H1 (cell line): ENCODE results near the gene CORIN. TPM values are rescaled to one million over a fixed set of nuclear protein-coding genes. Genes with fewer than 3 reads are reported as not detected.

ENCODE experiments used
- CTCF ChIA-PET: fragments of 300-600 bp; sonication (Branson Sonifier 250); formaldehyde crosslinking; loops from one replicate; lab custom pipeline; 2021; ENCODE audit not compliant: partially characterized antibody; lab: Charles Lee
- POLR2A ChIA-PET: fragments of 300-600 bp; sonication (Branson Sonifier 250); formaldehyde crosslinking; loops from one replicate; lab custom pipeline; 2021; ENCODE audit warnings: inconsistent platforms; ENCODE audit not compliant: partially characterized antibody; lab: Charles Lee
- DNase-seq, 2 experiments: peaks; one replicate each; pipeline versions ENCODE4 v3.0.0 to v3.0.0-alpha.2; 2010 to 2022; ENCODE audit warnings: low spot score in 2 of 2, low read depth in 1 of 2, mixed read lengths in 1 of 2
- FAIRE-seq: peaks from 2 replicates; lab custom pipeline; 2011; peaks lifted over from hg19 to GRCh38; lab: Jason Lieb, UNC
- H2AFZ ChIP-seq: 2 replicates; pipeline ENCODE4 v1.8.1; 2012; ENCODE audit warnings: low read length, inconsistent platforms
- H2AK5ac ChIP-seq: 2 replicates; pipeline ENCODE4 v1.6.1; 2013; ENCODE audit warnings: low read depth, low read length
- H2BK120ac ChIP-seq: replicated peaks from 2 replicates; pipeline ENCODE3; 2013; ENCODE audit warnings: low read depth, low read length, inconsistent platforms
- H2BK12ac ChIP-seq: 2 replicates; pipeline ENCODE4 v1.6.1; 2013; ENCODE audit warnings: low read depth, low read length
- H2BK15ac ChIP-seq: 2 replicates; pipeline ENCODE4 v1.6.1; 2013; ENCODE audit warnings: low read length
- H2BK20ac ChIP-seq: 2 replicates; pipeline ENCODE4 v1.6.1; 2013; ENCODE audit warnings: low read length
- H2BK5ac ChIP-seq: 2 replicates; pipeline ENCODE4 v1.6.1; 2013; ENCODE audit warnings: low read depth, low read length
- H3K14ac ChIP-seq: 2 replicates; pipeline ENCODE4 v1.6.1; 2013; ENCODE audit warnings: inconsistent platforms; ENCODE audit not compliant: insufficient read length
- H3K18ac ChIP-seq: 2 replicates; pipeline ENCODE4 v1.6.1; 2013; ENCODE audit warnings: low read length; ENCODE audit errors: extremely low read depth
- H3K23ac ChIP-seq: 2 replicates; pipeline ENCODE4 v1.6.1; 2013; ENCODE audit warnings: inconsistent platforms; ENCODE audit not compliant: insufficient read length
- H3K23me2 ChIP-seq: 2 replicates; pipeline ENCODE4 v1.6.1; 2013; ENCODE audit warnings: low read depth, low read length
- H3K27ac ChIP-seq: 2 replicates; pipeline ENCODE4 v1.6.1; 2011; ENCODE audit warnings: low read depth, low read length, inconsistent platforms
- H3K27me3 ChIP-seq, 4 experiments: replicated peaks in 1 of 4; 1 replicate in 1 of 4; 2 replicates in 3 of 4; pipeline versions ENCODE4 v1.6.1 to v1.8.1; 2011 to 2013; ENCODE audit warnings: low read length in 3 of 4, mild to moderate bottlenecking in 3 of 4, inconsistent platforms in 2 of 4, mixed read lengths in 2 of 4, moderate library complexity in 1 of 4; ENCODE audit not compliant: control insufficient read depth in 3 of 4, insufficient read depth in 3 of 4; ENCODE audit errors: extremely low read depth in 1 of 4
- H3K36me3 ChIP-seq, 4 experiments: 2 replicates each; pipeline versions ENCODE4 v1.6.1 to v1.8.1; 2011 to 2013; ENCODE audit warnings: mild to moderate bottlenecking in 4 of 4, low read length in 3 of 4, moderate library complexity in 2 of 4, control low read depth in 1 of 4, inconsistent platforms in 1 of 4; ENCODE audit not compliant: insufficient read depth in 4 of 4, control insufficient read depth in 2 of 4
- H3K4ac ChIP-seq: replicated peaks from 2 replicates; pipeline ENCODE3; 2013; ENCODE audit warnings: low read length, low read depth, mixed read lengths, inconsistent platforms; ENCODE audit not compliant: insufficient read length
- H3K4me1 ChIP-seq, 4 experiments: replicated peaks in 1 of 4; 1 replicate in 1 of 4; 2 replicates in 3 of 4; pipeline versions ENCODE4 v1.6.1 to v1.8.1; 2011 to 2013; ENCODE audit warnings: low read length in 3 of 4, inconsistent platforms in 2 of 4, mixed read lengths in 1 of 4; ENCODE audit not compliant: insufficient read depth in 4 of 4, control insufficient read depth in 3 of 4
- H3K4me2 ChIP-seq, 2 experiments: 2 replicates each; pipeline versions ENCODE4 v1.6.1 to v1.8.1; 2011 to 2013; ENCODE audit warnings: low read depth in 2 of 2, low read length in 2 of 2, control low read depth in 1 of 2, inconsistent platforms in 1 of 2, mild to moderate bottlenecking in 1 of 2; ENCODE audit not compliant: insufficient read depth in 1 of 2
- H3K4me3 ChIP-seq, 4 experiments: fragments of 200-600, 300-600 bp in 1 of 4; sonication (generic), shearing (Covaris generic), sonication (Bioruptor Twin) in 1 of 4; 2 replicates each; pipeline versions ENCODE4 v1.5.1 to v1.8.1; 2011 to 2016; ENCODE audit warnings: low read length in 4 of 4, low read depth in 3 of 4, control low read depth in 2 of 4, inconsistent platforms in 2 of 4, mild to moderate bottlenecking in 2 of 4, mixed read lengths in 1 of 4, moderate library complexity in 1 of 4; ENCODE audit not compliant: insufficient read depth in 2 of 4; ENCODE audit errors: extremely low read depth in 1 of 4
- H3K56ac ChIP-seq: replicated peaks from 2 replicates; pipeline ENCODE3; 2013; ENCODE audit warnings: low read depth, mild to moderate bottlenecking, mixed read lengths, low read length, inconsistent platforms; ENCODE audit not compliant: insufficient read length
- H3K79me1 ChIP-seq: 2 replicates; pipeline ENCODE4 v1.6.1; 2013; ENCODE audit warnings: low read depth, low read length, control low read depth
- H3K79me2 ChIP-seq, 2 experiments: 2 replicates each; pipeline versions ENCODE4 v1.6.1 to v1.8.1; 2012 to 2013; ENCODE audit warnings: low read length in 2 of 2, mild to moderate bottlenecking in 2 of 2, inconsistent platforms in 1 of 2; ENCODE audit not compliant: insufficient read depth in 2 of 2, control insufficient read depth in 1 of 2
- H3K9ac ChIP-seq, 4 experiments: replicated peaks in 1 of 4; 1 replicate in 1 of 4; 2 replicates in 3 of 4; pipeline versions ENCODE4 v1.6.1 to v1.8.1; 2011 to 2013; ENCODE audit warnings: low read depth in 3 of 4, low read length in 3 of 4, control low read depth in 2 of 4, mild to moderate bottlenecking in 2 of 4, moderate library complexity in 2 of 4, inconsistent platforms in 1 of 4; ENCODE audit errors: extremely low read depth in 1 of 4
- H3K9me3 ChIP-seq, 2 experiments: 2 replicates each; pipeline versions ENCODE4 v1.6.1 to v1.8.1; 2012 to 2013; ENCODE audit warnings: mild to moderate bottlenecking in 2 of 2, moderate library complexity in 2 of 2, control low read depth in 1 of 2, inconsistent platforms in 1 of 2, low read depth in 1 of 2, low read length in 1 of 2, mixed read lengths in 1 of 2; ENCODE audit not compliant: insufficient read depth in 2 of 2
- H4K20me1 ChIP-seq, 2 experiments: replicated peaks in 1 of 2; 2 replicates each; pipeline versions ENCODE3 to v1.8.1; 2011 to 2013; ENCODE audit warnings: inconsistent platforms in 2 of 2, low read length in 2 of 2, mild to moderate bottlenecking in 1 of 2; ENCODE audit not compliant: insufficient read depth in 2 of 2, control insufficient read depth in 1 of 2
- H4K5ac ChIP-seq: 2 replicates; pipeline ENCODE4 v1.6.1; 2013; ENCODE audit warnings: low read length, low read depth, mixed read lengths, inconsistent platforms; ENCODE audit not compliant: insufficient read length
- H4K8ac ChIP-seq: 2 replicates; pipeline ENCODE4 v1.8.0; 2013; ENCODE audit warnings: mild to moderate bottlenecking, moderate library complexity, low read length, inconsistent platforms; ENCODE audit not compliant: insufficient read depth; ENCODE audit errors: extremely low read depth
- H4K91ac ChIP-seq: replicated peaks from 2 replicates; pipeline ENCODE3; 2013; ENCODE audit warnings: low read length, mixed read lengths, inconsistent platforms; ENCODE audit not compliant: insufficient read length
- ATF2 ChIP-seq: IDR thresholded peaks from 2 replicates; pipeline ENCODE4 v1.6.1; 2012; ENCODE audit warnings: low read length, inconsistent platforms
- CEBPB ChIP-seq: IDR thresholded peaks from 2 replicates; pipeline ENCODE4 v1.6.1; 2012; ENCODE audit warnings: low read depth, low read length
- E2F6 ChIP-seq: IDR thresholded peaks from 2 replicates; pipeline ENCODE4 v1.6.1; 2012; ENCODE audit warnings: inconsistent platforms
- GTF2F1 ChIP-seq: IDR thresholded peaks from 2 replicates; pipeline ENCODE4 v1.6.1; 2012; ENCODE audit warnings: low read depth, low read length, improper control_type of control experiment, borderline replicate concordance
- JUND ChIP-seq: IDR thresholded peaks from 2 replicates; pipeline ENCODE4 v1.6.1; 2011; ENCODE audit warnings: mild to moderate bottlenecking, improper control_type of control experiment, low read length
- NANOG ChIP-seq: IDR thresholded peaks from 2 replicates; pipeline ENCODE4 v1.6.1; 2011; ENCODE audit warnings: low read length, low read depth, mild to moderate bottlenecking, inconsistent platforms; ENCODE audit not compliant: insufficient read depth, poor library complexity, severe bottlenecking
- NRF1 ChIP-seq: IDR thresholded peaks from 2 replicates; pipeline ENCODE4 v1.6.1; 2011; ENCODE audit warnings: mild to moderate bottlenecking, low read depth, low read length, improper control_type of control experiment
- POLR2A ChIP-seq, 2 experiments: IDR thresholded peaks; 1 replicate in 1 of 2; 2 replicates in 1 of 2; pipeline ENCODE4 v1.6.1; 2011; ENCODE audit warnings: low read depth in 2 of 2, low read length in 2 of 2, mild to moderate bottlenecking in 2 of 2; ENCODE audit errors: control extremely low read depth in 1 of 2
- POU5F1 ChIP-seq: IDR thresholded peaks from 2 replicates; pipeline ENCODE4 v1.6.1; 2011; ENCODE audit warnings: low read depth, mild to moderate bottlenecking, low read length, moderate library complexity
- RFX5 ChIP-seq: IDR thresholded peaks from 2 replicates; pipeline ENCODE4 v1.6.1; 2011; ENCODE audit warnings: low read depth, low read length, improper control_type of control experiment, borderline replicate concordance
- RNF2 ChIP-seq: fragments of 200-900, 300-1000 bp; sonication (generic); IDR thresholded peaks from 2 replicates; pipeline ENCODE4 v1.7.1; 2016; ENCODE audit warnings: borderline replicate concordance, low read depth, mild to moderate bottlenecking, antibody characterized with exemption, low read length; ENCODE audit not compliant: poor library complexity, severe bottlenecking; ENCODE audit errors: missing control alignments
- SIRT6 ChIP-seq: IDR thresholded peaks from one replicate; pipeline ENCODE4 v1.7.1; 2012; ENCODE audit warnings: low read length, inconsistent platforms
- WGBS, 2 experiments: shearing (Covaris generic) in 1 of 2; methylation state at CpG; one replicate each; pipeline versions ENCODE4 v1.1.6 to v1.1.7; 2013 to 2015; ENCODE audit warnings: low lambda C conversion rate in 2 of 2, mixed read lengths in 2 of 2, inconsistent platforms in 1 of 2, low coverage in 1 of 2, missing lambda C conversion rate in 1 of 2; ENCODE audit not compliant: insufficient replicate concordance in 2 of 2, insufficient coverage in 1 of 2, insufficient read length in 1 of 2; ENCODE audit errors: extremely low coverage in 1 of 2, missing lambda C conversion rate in 1 of 2; 5-methylcytosine and 5-hydroxymethylcytosine counted together
- polyA plus RNA-seq, 7 experiments: library from polyadenylated mRNA; depleted of rRNA in 3 of 7; stranded (reverse) in 5 of 7; unstranded in 2 of 7; fragments of >200 nt in 5 of 7; fragments of 200-250 nt in 2 of 7; gene quantifications; 1 replicate in 5 of 7; 2 replicates in 1 of 7; 4 replicates in 1 of 7; pipeline versions ENCODE4 v1.2.1 to v1.2.3, GENCODE V29; 2011 to 2013; ENCODE audit warnings: missing spikeins in 2 of 7, mixed read lengths in 2 of 7
- total RNA-seq: library from RNA; stranded (reverse); fragmentation: NEBNext Ultra II Directional; extraction: Animal tissue kit (Norgen Biotek cat#: 25700); gene quantifications from 2 replicates; pipeline ENCODE4 v1.2.1, GENCODE V29; 2021

Gene CORIN
- total and polyA plus RNA-seq, 2 of the 8 experiments (the other 6 are each of a cell fraction or from before 2014, with no cell fraction given), result 0.09 to 0.32 TPM

- H2BK12ac ChIP-seq, result no peak overlapping the region
- no peak overlapping the region for H3K4me3 ChIP-seq
- no peaks in the 10 kb centered on the region for H3K79me2 ChIP-seq
- H3K14ac ChIP-seq, result no peak overlapping the region
- H3K9ac ChIP-seq, result no peak overlapping the region
- H2BK5ac ChIP-seq, result no peak overlapping the region
- ChIA-PET CTCF (interaction anchor here (0.6 kb wide), 1 partner anchor 373 kb away, joined by 3 read pairs; no protein-coding TSS in a partner anchor), POLR2A (no interaction called here)
- H3K23ac ChIP-seq, result no peak overlapping the region
- no peak overlapping the region for H4K5ac ChIP-seq
- H3K4ac ChIP-seq, result no peak overlapping the region
- H3K9me3 ChIP-seq, result no peaks in the 10 kb centered on the region
- H4K20me1 ChIP-seq, result no peaks in the 10 kb centered on the region
- no peak overlapping the region for H4K8ac ChIP-seq
- H2BK15ac ChIP-seq, result no peak overlapping the region
- H3K56ac ChIP-seq, result no peak overlapping the region
- H2AK5ac ChIP-seq, result no peak overlapping the region
- H3K23me2 ChIP-seq, result no peaks in the 10 kb centered on the region
- no peak overlapping the region for H2AFZ ChIP-seq
- no peak overlapping the region for H3K27ac ChIP-seq
- H4K91ac ChIP-seq, result no peak overlapping the region
- no peak overlapping the region for H3K18ac ChIP-seq
- no peaks in the 10 kb centered on the region for H3K27me3 ChIP-seq
- H3K79me1 ChIP-seq, result no peaks in the 10 kb centered on the region
- H3K36me3 ChIP-seq, result no peaks in the 10 kb centered on the region
- 94% methylated on average over 1 of the region's 1 CpG; no CpG with 5 or more reads in 1 of the 2 experiments for WGBS, 2 experiments
- no peak overlapping the region for H3K4me2 ChIP-seq
- H3K4me1 ChIP-seq, result peaks cover 0 to 2% (median 0%) of the 10 kb centered on the region in 4 experiments; a peak in 1 of 7 replicates
- no peak for DNase-seq
- no peak overlapping the region for H2BK20ac ChIP-seq
- FAIRE-seq, result no peak
- H2BK120ac ChIP-seq, result no peak overlapping the region
- TF ChIP-seq SIRT6, result no peak
- TF ChIP-seq JUND, result no peak
- no peak for TF ChIP-seq POLR2A (IDR thresholded peaks at IDR 0.05; ENCODE audit: control extremely low read depth in 1 of 2, low read depth in 2 of 2, low read length in 2 of 2)
- TF ChIP-seq E2F6, result no peak
- no peak for TF ChIP-seq NRF1
- no peak for TF ChIP-seq CEBPB
- no peak for TF ChIP-seq ATF2
- TF ChIP-seq POU5F1, result no peak
- no peak for TF ChIP-seq NANOG
- TF ChIP-seq RNF2, result no peak
- no peak for TF ChIP-seq RFX5
- no peak for TF ChIP-seq GTF2F1
These were observed 277.2 kb downstream of the CORIN start for GRCh38 chr4:47560682-47561081.
